Lower leg skin (tissue), 3 donors: ENCODE measurements around the gene ZDHHC8.

ENCODE experiments used
- POLR2A ChIP-seq, 2 donors: fragments of 450-650 bp; IDR thresholded peaks; one replicate each; pipeline ENCODE4 v1.6.1; 2016 to 2017; ENCODE audit warnings: antibody characterized with exemption in 2 of 2, mild to moderate bottlenecking in 1 of 2, moderate library complexity in 1 of 2
- TF ChIP-seq, protein P1 (sequence below), 3 donors: fragments of 450-650 bp; IDR thresholded peaks; one replicate each; pipeline ENCODE4 v1.5.1; 2016; ENCODE audit warnings: antibody characterized with exemption in 3 of 3, mild to moderate bottlenecking in 3 of 3, moderate library complexity in 2 of 3

- TF ChIP-seq, protein P1, sequence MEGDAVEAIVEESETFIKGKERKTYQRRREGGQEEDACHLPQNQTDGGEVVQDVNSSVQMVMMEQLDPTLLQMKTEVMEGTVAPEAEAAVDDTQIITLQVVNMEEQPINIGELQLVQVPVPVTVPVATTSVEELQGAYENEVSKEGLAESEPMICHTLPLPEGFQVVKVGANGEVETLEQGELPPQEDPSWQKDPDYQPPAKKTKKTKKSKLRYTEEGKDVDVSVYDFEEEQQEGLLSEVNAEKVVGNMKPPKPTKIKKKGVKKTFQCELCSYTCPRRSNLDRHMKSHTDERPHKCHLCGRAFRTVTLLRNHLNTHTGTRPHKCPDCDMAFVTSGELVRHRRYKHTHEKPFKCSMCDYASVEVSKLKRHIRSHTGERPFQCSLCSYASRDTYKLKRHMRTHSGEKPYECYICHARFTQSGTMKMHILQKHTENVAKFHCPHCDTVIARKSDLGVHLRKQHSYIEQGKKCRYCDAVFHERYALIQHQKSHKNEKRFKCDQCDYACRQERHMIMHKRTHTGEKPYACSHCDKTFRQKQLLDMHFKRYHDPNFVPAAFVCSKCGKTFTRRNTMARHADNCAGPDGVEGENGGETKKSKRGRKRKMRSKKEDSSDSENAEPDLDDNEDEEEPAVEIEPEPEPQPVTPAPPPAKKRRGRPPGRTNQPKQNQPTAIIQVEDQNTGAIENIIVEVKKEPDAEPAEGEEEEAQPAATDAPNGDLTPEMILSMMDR (IDR thresholded peaks at IDR 0.05): no peak
- no peak for TF ChIP-seq POLR2A (IDR thresholded peaks at IDR 0.05)
Observed at GRCh38 chr22:20101638-20102037, 30.0 kb upstream of the ZDHHC8 start.
